Heart right ventricle (tissue), 16 donors: ENCODE measurements around the gene ZNF136. TPM values are rescaled to one million over a fixed set of nuclear protein-coding genes. Genes with fewer than 3 reads are reported as not detected.

Experiments
- ATAC-seq, 8 donors: fragments of 200-7000 bp; cut with Tn5 transposase; one replicate each; pipeline ENCODE4 v1.9.1; 2020; ENCODE audit warnings: mild to moderate bottlenecking in 8 of 8, moderate library complexity in 8 of 8, moderate number of reproducible peaks in 1 of 8
- DNase-seq, 2 donors: peaks; one replicate each; pipeline ENCODE4 v3.0.0-alpha.2; 2020
- H3K27ac ChIP-seq, 10 donors: fragments of 200-600 bp; sonication (generic) in 2 of 10; one replicate each; pipeline versions ENCODE4 v1.5.0 to v1.8.0; 2020 to 2022; ENCODE audit warnings: mild to moderate bottlenecking in 3 of 10
- H3K27me3 ChIP-seq, 7 donors: fragments of 200-600 bp; one replicate each; pipeline ENCODE4 v1.8.0; 2021 to 2022; ENCODE audit warnings: mild to moderate bottlenecking in 2 of 7
- H3K36me3 ChIP-seq, 9 donors: fragments of 200-600 bp; sonication (generic) in 1 of 9; one replicate each; pipeline versions ENCODE4 v1.5.0 to v1.8.0; 2020 to 2022; ENCODE audit warnings: mild to moderate bottlenecking in 2 of 9
- H3K4me1 ChIP-seq, 9 donors: fragments of 200-600 bp; sonication (generic) in 1 of 9; one replicate each; pipeline versions ENCODE4 v1.5.0 to v1.8.0; 2020 to 2022; ENCODE audit warnings: mild to moderate bottlenecking in 4 of 9
- H3K4me3 ChIP-seq, 10 donors: fragments of 200-600 bp; sonication (generic) in 2 of 10; one replicate each; pipeline versions ENCODE4 v1.5.0 to v1.8.0; 2020 to 2022; ENCODE audit warnings: mild to moderate bottlenecking in 7 of 10, moderate library complexity in 2 of 10
- H3K9me3 ChIP-seq, 11 donors: fragments of 200-600 bp in 10 of 11; sonication (generic) in 2 of 11; one replicate each; pipeline versions ENCODE4 v1.5.0 to v1.8.0; 2013 to 2022; ENCODE audit warnings: mild to moderate bottlenecking in 2 of 11, control low read depth in 1 of 11, moderate library complexity in 1 of 11
- WGBS, 2 donors: extraction: QIAGEN DNeasy Blood & Tissue Kit; methylation state at CpG; one replicate each; pipeline ENCODE4 v1.1.7; 2013; ENCODE audit warnings: inconsistent platforms in 1 of 2; 5-methylcytosine and 5-hydroxymethylcytosine counted together
- intact Hi-C, 10 donors: fragments of 100-400 bp; cut with DNase I; formaldehyde crosslinking; loops; one replicate each; pipeline versions ENCODE4 v1.11.1 to v1.14.2; 2022
- polyA plus RNA-seq, 2 donors: library from polyadenylated mRNA; stranded (reverse); fragments of 200-250 nt; gene quantifications; one replicate each; pipeline ENCODE4 v1.2.3, GENCODE V29; 2013
- total RNA-seq, 10 donors: library from RNA; stranded (reverse); fragmentation: NEBNext Ultra II Directional in 3 of 10; extraction: Animal tissue kit (Norgen Biotek cat#: 25700) in 3 of 10; gene quantifications; one replicate each; pipeline versions ENCODE4 v1.2.1 to v1.2.4, GENCODE V29; 2021 to 2023
- TF ChIP-seq, protein P1 (sequence below), 9 donors: fragments of 200-600 bp; sonication (generic) in 2 of 9; IDR thresholded peaks; one replicate each; pipeline versions ENCODE4 v1.5.0 to v1.8.0; 2021 to 2022; ENCODE audit warnings: antibody characterized with exemption in 9 of 9, mild to moderate bottlenecking in 5 of 9, moderate library complexity in 1 of 9
- donor health status: Arrhythmogenic right ventricular cardiomyopathy.
- donor health status: ischemic (EF 13 %, LVEDD 7.1; RV severe dilation, severe dysfunction).
- donor health status: healthy with polysubstance abuse.
- donor health status: DM: no; HTN: yes; CAD: no.
- donor health status: DM: no; HTN: no; CAD: no.
- donor health status: ischemic (EF 25% LVEDD 6.9; RV normal size, moderate dysfunction).
- donor health status: ischemic (EF 25% LVEDD 5.7; RV mildly dilated, moderate dysfunction).
- donor health status: healthy.
- donor health status: DM: yes; HTN: yes; CAD: no.
- donor health status: Ischemic cardiomyopathy.
- donor health status: ischemic (EF 35%, LVEDD 5.7; RV mildly dilated, moderate dysfunction).
- donor health status: nonischemic (EF 11% LVEDD 7.7; RV severe dilation, severe dysfunction).
- donor health status: DM: yes; HTN: yes; CAD: no.
- donor health status: PGD.
- donor health status: ischemic (EF 29% LVEDD 5.4; RV normal size, mild dysfunction).
- donor health status: nonischemic (EF 23%, LVEDD 6.1; RV moderate dilation, normal function).

Gene ZNF136
- total and polyA plus RNA-seq, 12 donors: 2.0 to 7.1 (median 4.5) TPM

DNA sequence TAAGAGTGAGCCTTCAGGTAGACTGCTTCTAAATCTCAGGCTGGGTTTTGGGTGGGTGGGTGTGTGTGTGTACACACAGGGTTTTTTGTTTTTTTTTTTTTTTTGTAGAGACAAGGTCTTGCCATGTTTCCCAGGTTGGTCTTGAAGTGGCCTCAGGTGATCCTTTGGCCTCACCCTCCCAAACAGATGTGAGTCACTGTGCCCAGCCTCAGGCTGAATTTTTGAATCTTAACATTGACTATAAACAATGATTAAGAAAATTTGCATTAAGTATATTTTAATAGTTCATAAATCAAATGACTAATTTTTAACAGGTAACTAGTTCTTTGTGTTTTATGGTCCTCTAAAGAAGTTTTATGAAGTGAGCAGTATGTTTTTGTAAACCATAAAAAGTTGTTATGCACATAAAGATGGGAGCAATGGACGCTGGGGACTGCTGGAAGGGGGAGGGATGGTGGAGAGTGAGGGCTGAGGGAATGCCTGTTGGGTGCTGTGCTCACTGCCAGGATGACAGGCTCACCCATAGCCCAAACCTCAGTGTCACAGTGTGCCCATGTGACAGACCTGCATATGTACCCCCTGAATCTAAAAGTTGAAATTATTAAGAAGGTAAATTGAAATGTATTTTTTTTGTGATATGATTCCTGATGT lies 60.2 kb downstream of the ZNF136 start:
- DNase-seq: no peak
- peaks cover 0 to 51% (median 18%) of the 10 kb centered on the region in 9 donors for H3K36me3 ChIP-seq
- ATAC-seq: no peak
- 94 to 100% methylated on average over 1 of the region's 1 CpG for WGBS, 2 donors
- intact Hi-C loops: no loop called here
- H3K4me3 ChIP-seq: no peak overlapping the region
- H3K9me3 ChIP-seq: peaks cover 0 to 78% (median 4%) of the 10 kb centered on the region in 11 donors
- TF ChIP-seq, protein P1, sequence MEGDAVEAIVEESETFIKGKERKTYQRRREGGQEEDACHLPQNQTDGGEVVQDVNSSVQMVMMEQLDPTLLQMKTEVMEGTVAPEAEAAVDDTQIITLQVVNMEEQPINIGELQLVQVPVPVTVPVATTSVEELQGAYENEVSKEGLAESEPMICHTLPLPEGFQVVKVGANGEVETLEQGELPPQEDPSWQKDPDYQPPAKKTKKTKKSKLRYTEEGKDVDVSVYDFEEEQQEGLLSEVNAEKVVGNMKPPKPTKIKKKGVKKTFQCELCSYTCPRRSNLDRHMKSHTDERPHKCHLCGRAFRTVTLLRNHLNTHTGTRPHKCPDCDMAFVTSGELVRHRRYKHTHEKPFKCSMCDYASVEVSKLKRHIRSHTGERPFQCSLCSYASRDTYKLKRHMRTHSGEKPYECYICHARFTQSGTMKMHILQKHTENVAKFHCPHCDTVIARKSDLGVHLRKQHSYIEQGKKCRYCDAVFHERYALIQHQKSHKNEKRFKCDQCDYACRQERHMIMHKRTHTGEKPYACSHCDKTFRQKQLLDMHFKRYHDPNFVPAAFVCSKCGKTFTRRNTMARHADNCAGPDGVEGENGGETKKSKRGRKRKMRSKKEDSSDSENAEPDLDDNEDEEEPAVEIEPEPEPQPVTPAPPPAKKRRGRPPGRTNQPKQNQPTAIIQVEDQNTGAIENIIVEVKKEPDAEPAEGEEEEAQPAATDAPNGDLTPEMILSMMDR (IDR thresholded peaks at IDR 0.05): no peak
- no peaks in the 10 kb centered on the region for H3K27me3 ChIP-seq
- H3K4me1 ChIP-seq: no peaks in the 10 kb centered on the region
- no peak overlapping the region for H3K27ac ChIP-seq

DNA sequence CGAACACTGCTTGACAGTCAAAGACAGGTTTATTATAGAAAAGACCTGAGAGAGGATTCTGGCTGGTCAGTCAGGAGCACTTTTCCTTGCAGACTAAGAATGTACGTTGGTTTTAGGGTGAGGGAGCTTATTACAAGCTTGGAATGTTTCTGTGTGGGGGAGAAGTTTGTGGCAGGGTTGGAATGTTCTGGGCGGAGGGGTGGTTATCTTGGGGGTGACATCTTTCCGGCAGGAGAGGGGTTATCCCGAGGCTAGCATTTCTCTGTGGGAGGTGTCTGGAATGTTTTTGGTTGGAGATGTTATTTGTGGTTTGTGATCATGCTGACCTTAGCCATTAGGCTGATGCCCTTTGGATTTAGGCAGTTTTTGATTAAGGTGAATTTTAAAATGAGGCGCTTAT lies 61.8 kb downstream of the ZNF136 start:
- intact Hi-C loops: no loop called here
- 95 to 96% methylated on average over 6 of the region's 6 CpGs for WGBS, 2 donors
- peaks cover 0 to 7% (median 0%) of the 10 kb centered on the region in 9 donors for H3K4me1 ChIP-seq
- H3K27me3 ChIP-seq: no peaks in the 10 kb centered on the region
- H3K4me3 ChIP-seq: no peak overlapping the region
- peaks cover 0 to 73% (median 0%) of the 10 kb centered on the region in 11 donors for H3K9me3 ChIP-seq
- H3K36me3 ChIP-seq: peaks cover 0 to 43% (median 18%) of the 10 kb centered on the region in 9 donors
- TF ChIP-seq, protein P1 (IDR thresholded peaks at IDR 0.05): no peak
- DNase-seq: no peak
- ATAC-seq: no peak
- no peak overlapping the region for H3K27ac ChIP-seq

DNA sequence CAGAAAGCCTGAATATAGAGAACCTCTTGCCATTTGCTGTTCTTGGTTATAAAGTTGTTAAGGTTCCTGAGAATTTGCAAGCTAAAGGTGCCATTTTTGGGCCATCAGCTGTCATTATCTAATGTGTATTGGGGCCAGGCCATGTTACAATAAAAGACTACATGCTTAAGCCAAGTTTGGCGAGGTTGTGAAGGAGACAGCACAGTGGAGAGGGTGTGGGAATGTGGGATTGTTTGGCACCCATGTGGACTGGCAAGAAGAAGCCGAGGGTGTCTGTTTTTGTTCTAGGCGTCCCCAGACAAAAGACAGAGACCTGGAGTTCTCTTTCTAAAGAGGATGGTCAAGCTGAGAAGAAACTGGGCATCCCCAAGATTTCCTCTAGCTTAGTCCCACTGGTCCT lies 67.1 kb downstream of the ZNF136 start:
- 54 to 73% methylated on average over 3 of the region's 3 CpGs for WGBS, 2 donors
- DNase-seq (peak in 1 of 2 donors; percentile 14), ATAC-seq (peak in 3 of 8 donors; percentile 62 to 80 (median 69))
- H3K27me3 ChIP-seq: no peaks in the 10 kb centered on the region
- peak overlapping the region in 5 of 10 donors; percentile 10 to 39 (median 26) for H3K27ac ChIP-seq
- intact Hi-C loops: no loop called here
- H3K4me1 ChIP-seq: peaks cover 0 to 33% (median 6%) of the 10 kb centered on the region in 9 donors
- TF ChIP-seq, protein P1 (IDR thresholded peaks at IDR 0.05): no peak
- peaks cover 0 to 56% (median 8%) of the 10 kb centered on the region in 9 donors for H3K36me3 ChIP-seq
- H3K4me3 ChIP-seq: no peak overlapping the region
- peaks cover 0 to 61% (median 0%) of the 10 kb centered on the region in 11 donors for H3K9me3 ChIP-seq

DNA sequence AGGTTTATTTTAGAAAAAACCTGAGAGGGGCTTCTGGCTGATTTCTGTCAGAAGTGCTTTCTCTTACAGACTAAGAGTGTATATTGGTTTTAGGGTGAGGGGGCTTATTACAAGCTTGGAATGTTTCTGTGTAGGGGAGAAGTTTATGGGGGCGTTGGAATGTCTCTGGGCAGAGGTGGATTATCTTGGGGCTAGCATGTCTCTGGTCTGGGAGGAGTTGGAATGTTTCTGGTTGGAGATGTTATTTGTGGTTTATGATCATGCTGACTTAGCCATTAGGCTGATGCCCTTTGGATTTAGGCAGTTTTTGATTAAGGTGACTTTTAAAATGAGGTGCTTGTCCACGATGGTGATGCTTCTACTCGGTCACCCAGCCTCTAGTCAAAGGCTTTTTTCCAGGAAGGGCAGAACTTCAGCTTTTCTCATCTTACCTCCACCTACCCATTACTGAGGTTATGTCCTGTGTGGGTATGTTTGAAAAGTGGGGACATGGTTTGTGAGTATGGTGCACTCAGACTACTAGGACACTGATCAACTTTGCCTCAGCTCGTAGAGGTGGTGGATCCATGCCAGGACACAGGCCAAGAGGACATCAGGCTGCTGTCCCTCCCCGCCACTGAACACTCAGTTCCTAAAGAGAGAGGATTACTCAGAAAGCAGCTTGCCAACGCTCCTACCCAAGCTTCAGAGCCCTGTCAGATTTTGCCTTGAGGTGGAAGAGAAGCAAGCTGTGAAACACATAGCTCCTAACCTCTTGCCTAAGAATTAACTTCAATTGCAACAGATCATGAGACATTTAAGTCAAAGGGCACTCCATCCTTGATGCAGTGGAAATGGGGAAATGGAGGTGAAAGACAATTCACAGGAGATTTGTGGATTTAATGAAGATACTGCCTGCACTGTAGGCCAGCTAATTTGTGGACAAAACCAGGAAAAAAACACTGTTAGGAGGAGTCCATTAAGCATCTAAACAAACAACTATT lies 68.1 kb downstream of the ZNF136 start:
- DNase-seq: peak; percentile 10 to 32
- H3K4me1 ChIP-seq: peaks cover 0 to 33% (median 6%) of the 10 kb centered on the region in 9 donors
- no peak overlapping the region for H3K4me3 ChIP-seq
- intact Hi-C loops: no loop called here
- TF ChIP-seq, protein P1 (IDR thresholded peaks at IDR 0.05): no peak
- H3K9me3 ChIP-seq: peaks cover 0 to 60% (median 0%) of the 10 kb centered on the region in 11 donors
- H3K36me3 ChIP-seq: peaks cover 0 to 54% (median 5%) of the 10 kb centered on the region in 9 donors
- peak overlapping the region in 4 of 10 donors; percentile 8 to 66 (median 32) for H3K27ac ChIP-seq
- peak in 7 of 8 donors; percentile 63 to 93 (median 77) for ATAC-seq
- 85% methylated on average over 6 of the region's 6 CpGs for WGBS, 2 donors
- no peaks in the 10 kb centered on the region for H3K27me3 ChIP-seq
